GM18907 (cell line): Measurements from ENCODE around the gene FUT7.
A peak's percentile ranks its signal among the peaks of the same experiment; 100 is the strongest.
"Not testable (repeated sequence)": the region's sequence is repeated elsewhere in the genome, so short reads cannot be mapped to it uniquely, and the experiment has no call there.

Source experiments
- ATAC-seq: cut with Tn5 transposase; IDR thresholded peaks from one replicate; pipeline ENCODE4 v1.9.1; 2021; ENCODE audit warnings: mild to moderate bottlenecking, moderate library complexity; ENCODE audit not compliant: unreplicated experiment

The FUT7 gene

DNA sequence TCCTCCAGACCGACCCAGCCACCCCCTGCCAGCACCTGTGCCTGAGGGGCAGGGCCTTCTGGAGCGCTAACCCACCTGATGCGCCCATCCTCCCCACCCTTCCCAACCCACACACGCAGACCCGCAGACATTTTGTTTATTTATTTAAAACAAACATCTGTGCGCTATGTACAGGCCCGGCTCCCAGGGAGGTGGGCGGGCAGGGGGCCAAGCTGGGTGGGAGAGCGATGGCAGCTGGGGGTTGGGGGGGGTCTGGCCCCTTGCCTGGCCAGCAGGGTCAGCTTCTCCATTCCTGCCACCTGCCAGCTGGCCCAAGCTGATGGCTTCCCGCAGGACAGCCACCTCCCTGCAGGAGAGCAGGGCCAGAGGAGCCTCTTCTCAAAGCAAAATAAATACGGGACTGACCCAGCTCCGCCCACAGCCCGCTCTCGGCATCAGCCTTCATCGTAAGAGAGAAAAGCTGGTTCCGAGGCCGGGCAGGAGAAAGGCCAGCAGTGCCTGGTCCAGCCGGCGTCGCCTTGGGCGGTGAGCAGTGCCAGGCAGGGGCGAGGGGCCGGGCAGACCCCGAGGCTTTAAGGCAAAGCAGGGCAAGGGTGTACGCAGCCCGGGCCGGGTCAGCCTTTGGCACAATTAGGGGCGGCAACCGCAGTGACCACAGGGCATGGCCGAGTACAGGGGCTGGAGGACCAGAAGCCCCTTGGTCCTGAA lies 24.6 kb downstream of the FUT7 start:
- no peak for ATAC-seq

DNA sequence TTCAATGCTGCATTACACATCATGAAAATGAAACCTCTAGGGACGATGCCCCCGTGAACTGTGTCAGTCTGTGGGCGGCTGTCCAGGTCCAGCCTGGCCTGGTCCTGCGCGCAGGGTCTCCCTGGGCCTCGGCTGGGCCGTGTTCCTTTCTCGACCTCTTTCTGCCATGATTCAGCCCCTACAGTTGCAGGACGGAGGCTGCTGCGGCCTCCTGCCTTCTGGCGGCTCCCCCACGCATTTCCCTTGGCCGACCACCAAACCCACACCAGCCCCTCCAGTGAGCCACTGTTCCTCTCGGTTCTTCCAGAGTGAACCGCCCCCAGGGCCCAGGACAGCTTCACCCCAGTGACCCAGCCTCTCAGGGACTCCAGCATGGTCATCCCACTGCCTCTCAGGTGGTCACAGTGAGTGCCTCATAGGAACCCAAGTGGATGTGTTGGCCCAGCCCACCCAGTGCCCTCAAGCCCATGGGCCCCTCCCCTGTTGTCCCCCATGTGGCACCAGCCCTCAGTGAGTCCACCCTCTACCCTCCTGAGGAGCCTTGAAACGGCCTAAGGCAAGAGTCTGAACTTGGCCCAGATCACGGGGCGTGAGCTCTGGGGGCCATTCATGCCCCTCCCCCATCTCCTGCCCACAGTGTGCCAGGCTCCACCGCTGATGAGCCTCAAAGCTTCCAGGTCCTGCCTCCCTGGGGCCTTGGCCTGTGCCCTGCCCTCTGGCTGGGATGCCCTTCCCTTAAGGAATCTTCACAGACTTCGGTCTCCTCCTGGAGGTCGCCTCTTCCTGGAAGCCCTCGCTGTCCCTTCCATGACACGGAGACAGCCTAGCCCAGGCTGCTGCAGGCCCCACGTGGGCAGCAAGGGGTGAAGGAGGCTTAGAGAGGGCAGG lies 25.5 kb downstream of the FUT7 start:
- no peak for ATAC-seq

DNA sequence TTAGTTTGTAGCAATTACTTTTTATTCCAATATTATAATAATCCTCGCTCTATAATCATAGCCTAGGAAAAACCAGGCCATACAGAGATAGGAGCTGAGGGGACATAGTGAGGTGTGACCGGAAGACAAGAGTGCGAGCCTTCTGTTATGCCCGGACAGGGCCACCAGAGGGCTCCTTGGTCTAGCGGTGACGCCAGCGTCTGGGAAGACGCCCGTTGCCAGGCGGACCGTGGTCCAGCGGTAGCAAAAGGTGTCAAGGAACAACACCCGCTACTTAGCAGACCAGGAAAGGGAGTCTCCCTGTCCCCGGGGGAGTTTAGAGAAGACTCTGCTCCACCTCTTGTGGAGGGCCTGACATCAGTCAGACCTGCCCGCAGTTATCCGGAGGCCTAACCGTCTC lies 27.6 kb downstream of the FUT7 start:
- not testable (repeated sequence) for ATAC-seq

DNA sequence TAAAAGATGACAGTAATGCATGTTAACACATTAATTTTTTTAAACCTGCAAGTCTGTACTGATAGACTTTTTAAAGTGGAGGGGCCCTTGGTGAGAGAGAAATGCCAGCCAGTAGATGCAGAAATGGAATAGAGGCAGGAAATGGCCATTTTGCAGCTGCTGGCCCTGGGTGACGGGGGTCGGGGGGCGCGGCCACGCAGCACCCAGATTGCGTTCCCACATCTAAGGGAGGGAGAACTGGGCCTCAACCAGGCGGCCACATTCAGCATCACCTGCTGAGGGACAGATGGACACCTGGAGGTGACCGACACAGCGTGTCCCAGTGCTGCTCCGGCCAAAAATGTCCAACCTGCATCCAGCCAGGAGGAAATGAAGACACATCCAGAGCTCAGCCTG lies 29.2 kb downstream of the FUT7 start:
- no peak for ATAC-seq

DNA sequence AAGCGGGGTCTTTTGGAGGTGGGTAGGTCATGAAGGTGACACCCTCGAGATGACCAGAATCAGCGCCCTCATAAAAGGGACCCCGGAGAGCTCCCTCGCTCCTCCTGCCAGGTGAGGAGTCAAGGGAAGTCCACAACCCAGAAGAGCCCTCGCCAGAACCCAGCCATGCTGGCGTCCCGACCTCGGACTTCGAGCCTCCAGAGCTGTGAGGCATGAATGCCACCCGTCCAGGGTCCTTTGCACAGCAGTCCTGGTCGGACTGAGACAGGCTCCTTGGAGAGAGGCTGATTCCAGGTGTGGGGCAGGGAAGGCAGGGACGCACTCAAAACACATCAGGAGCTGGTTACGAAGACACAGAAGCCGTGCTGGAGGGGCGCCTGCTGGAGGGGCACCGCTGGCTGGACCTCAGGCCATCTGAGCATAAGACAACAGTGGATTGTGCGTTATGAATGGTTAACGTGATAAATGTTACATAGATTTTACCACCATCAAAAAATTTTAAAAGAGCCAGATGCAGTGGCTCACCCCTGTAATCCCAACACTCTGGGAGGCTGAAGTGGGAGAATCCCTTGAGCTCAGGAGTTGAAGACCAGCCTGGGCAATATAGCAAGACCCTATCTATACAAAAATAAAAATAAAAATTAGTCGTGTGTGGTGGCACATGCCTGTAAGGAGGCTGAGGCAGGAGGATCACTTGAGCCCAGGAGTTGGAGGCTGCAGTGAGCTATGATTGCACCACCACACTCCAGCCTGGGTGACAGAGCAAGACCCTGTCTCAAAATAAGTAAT lies 29.8 kb downstream of the FUT7 start:
- no peak for ATAC-seq

DNA sequence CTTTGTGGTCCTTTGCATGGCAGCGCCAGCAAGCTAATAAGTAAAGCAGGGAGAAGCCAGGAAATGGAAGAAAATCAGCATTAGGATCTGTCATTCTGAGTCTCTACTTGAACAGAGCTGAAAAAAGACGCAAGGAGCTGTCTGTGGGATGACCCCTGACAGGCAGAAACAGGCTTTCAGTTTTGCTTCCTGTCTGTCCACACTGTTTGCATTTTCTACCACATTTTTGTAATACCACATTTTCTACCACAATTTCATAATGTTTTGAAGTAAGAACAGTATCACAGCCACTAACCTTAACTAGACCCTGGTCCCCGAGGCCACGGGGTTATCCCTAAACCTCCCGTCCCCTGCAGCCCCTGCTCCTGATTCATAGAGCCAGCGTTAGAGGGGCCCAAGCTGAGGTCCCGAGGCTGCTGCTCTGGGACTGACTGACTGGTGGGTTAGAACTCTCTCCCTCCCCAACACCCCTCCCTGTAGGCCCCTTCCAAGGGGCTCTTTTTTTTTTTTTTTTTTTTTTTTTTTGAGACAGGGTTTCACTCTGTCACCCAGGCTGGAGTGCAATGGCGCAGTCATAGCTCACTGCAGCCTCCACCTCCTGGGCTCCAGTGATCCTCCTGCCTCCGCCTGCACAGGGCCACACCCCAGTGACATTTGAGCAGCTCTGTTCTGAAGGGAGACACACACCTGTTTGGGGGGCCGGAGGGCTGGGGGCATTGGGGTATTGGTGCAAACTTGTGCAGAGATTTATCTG lies 31.5 kb downstream of the FUT7 start:
- ATAC-seq: peak; percentile 65

DNA sequence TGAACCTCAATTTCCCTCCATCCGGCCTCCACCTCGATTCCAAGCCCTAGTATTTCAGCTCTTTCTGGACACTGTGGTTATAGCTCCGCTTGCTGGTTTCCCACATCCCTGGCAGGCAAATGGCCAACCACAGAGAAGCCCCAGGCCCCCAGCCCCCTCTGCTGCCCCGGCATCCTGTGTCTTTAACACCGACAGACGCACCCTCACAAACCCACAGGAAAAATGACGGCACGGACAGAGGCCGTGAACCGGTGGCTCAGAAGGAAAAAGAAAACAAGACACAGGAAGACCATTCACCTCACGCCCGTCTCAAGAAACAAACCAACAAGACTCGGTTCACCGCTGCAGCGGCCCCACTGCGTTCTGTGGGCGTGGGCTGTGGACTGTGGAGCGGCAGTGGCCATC lies 34.1 kb downstream of the FUT7 start:
- no peak for ATAC-seq

DNA sequence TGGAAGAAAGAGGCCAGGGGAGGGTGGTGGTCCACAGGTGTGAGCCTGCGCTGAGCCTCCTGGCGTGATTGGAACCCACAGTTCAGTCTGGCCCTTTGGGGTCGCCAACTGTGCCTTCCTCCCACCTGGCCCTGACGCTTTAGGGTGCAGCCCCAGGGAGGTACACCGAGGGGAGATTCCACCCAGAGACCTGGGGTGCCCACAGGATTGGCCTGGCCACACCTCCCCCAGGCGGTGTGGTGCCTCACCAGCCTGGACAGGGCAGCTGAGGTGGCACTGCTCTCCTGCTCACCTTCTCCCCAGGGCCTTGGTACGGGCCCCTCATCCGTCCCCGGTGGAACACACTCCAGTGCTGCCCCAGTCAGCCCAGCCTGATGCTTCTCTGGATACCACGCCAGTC lies 34.5 kb downstream of the FUT7 start:
- no peak for ATAC-seq

DNA sequence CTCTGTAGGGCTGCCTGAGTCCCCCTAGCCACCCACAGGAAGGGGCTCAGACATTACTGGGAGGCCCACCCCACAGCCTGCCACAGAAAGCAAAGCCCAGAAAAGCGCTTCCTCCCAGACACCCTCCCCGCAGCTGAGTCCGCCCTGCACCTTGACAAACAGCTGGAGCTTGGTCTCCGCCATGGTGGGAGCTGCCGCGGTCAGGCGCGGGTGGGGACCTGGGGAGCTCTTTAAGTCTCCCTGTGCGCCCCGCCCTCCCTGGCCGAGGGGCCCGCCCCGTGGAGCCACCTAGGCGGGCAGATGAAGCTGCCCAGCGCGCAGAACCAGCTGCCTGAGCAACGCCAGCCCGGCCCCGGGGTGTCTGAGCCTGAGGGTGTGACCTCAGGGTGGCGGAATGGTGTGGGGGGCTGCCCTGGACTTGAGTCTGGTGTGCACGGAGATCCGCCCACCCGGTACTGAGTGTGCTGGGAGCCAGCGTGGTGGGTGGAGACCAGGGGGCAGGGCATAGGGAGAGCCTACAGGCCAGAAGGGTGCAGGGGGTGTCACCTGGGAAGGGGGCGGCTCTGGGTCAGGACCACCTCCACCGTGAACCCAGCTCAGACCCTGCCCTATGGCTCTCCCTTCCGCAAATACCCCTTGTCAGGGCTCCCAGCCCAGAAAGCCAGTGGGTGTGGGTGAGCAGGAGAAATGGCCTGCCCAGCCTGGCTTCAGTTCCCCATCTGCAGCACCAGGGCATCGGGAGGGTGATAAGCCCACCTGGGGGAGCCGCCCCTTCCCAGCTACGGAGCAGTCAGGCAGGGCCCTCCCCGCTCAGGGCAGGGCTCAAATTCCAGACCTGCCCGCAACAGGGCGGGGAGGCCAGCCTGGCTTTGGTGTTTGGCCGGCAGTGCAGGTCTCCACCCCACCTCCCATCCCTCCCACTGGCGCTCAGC lies 35.3 kb downstream of the FUT7 start, which contains the start of gene CLIC3:
Gene CLIC3 (minus strand): TSS at position 208 of the 932 bp plus-strand sequence. CDS start 25 bp downstream, at position 183.
- no peak for ATAC-seq

DNA sequence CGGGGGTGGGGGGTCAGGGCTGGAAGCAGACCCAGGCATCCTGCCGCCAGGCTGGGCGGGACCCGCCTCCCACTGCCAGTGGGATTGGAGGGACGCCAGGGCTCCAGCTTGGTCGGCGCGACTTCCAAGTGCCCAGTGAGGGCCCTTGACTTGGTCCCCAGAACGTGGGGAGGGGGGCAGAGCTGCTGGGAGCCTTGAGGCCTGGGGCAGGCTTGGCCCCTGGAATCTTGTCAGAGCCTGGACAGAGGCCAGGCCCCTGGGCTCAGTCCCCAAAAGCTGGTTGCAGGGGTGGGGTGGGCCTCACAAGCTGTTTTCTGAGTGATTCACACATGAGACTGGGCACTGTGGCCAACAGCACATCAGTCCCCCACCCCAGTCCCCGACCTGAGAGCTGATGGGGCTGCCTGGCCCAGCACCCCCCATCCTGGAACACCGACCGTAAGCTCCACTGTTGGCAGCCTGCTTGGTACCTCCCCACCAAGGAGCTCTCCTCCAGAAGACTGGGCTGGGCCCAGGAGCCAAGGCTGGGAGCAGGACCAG lies 36.0 kb downstream of the FUT7 start:
- no peak for ATAC-seq

DNA sequence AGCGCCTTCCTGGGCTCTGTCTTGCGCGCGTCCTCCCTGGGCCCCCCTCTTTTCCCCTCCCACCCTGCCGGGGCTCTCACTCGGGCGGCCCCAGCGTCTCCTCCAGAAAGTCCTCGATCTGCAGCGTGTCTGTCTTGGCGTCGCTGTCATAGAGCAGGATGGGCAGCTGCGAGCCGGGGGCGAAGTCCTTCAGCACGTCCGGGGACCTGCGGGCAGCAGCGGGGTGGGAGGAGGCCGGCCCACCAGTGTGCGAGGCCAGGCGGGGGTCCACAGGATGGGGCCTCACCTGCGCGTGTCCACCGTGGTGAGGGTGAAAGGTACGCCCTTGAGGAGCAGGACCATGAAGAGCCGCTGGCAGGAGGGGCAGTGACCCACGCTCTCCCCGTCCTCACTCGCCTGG lies 36.5 kb downstream of the FUT7 start:
- no peak for ATAC-seq

DNA sequence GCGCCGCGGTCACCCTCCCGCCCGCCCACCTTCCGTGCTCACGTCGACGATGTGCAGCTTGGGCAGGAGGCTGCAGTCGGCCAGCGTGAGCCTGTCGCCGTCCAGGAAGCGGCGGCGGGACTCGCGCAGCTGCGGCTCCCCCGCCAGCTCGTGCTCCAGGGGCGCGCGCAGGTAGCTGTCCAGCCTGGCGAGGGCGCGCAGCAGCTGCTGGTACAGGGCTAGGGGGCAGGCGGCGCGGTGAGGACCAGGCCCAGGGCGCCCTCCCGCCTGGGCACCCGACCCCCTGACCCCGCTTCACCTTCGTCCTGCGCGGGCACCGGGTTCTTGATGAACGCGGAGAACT lies 37.0 kb downstream of the FUT7 start:
- ATAC-seq: no peak

DNA sequence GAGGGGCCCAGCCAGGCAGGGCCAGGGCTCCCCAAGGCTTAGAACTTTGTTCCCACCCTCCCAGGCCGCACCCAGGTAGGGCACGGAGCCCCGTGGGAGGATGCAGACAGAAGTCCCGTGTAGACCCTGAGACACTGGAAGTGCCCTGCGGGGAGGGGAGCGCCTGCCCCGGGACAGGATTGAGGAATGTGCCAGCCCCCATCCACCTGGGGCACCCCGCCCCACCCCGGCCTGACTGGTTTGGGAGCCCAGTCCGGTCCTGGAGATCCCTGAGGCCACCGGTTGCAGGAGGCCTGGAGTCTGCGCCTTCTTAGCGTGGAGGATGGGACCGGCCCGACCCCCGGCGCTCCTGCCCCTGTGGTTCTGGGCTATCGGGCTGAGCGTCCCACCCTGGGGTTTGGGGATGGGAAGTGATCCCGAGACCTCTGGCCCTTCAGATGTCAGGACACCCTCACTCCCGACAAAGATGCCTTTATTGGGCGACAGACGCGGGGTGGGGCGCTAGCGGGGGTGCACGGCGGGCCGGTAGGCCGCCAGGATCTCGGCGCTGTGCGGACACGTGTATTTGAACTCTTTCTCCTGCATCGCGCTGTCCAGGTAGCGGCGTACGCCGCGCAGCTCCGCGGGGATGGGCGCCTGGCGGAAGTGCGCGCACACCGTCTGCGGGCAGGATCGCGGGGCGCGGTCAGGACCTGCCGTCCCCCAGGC lies 37.6 kb downstream of the FUT7 start:
- ATAC-seq: no peak

DNA sequence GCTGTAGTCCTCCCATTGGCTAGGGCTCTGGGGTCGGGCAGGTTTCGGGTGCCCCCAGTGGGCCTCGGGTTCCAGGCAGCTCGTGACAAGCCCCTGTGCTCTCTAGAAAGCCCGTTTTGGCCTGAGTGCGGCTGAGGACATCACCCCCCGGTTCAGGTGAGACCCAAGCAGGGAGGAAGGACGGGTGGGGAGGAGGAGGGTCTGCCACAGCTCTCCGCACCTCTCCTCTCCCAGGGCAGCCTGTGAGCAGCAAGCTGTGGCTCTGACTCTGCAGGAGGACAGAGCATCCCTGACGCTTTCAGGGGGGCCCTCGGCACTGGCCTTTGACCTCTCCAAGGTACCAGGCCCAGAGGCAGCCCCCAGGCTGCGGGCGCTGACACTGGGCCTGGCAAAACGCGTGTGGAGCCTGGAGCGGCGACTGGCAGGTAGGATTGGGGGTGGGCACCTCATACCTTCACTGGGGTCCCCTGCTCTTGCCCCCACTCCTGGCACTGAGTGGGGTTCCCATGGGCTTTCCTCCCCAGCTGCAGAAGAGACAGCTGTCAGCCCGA lies 39.0 kb downstream of the FUT7 start:
- ATAC-seq: peak; percentile 4

DNA sequence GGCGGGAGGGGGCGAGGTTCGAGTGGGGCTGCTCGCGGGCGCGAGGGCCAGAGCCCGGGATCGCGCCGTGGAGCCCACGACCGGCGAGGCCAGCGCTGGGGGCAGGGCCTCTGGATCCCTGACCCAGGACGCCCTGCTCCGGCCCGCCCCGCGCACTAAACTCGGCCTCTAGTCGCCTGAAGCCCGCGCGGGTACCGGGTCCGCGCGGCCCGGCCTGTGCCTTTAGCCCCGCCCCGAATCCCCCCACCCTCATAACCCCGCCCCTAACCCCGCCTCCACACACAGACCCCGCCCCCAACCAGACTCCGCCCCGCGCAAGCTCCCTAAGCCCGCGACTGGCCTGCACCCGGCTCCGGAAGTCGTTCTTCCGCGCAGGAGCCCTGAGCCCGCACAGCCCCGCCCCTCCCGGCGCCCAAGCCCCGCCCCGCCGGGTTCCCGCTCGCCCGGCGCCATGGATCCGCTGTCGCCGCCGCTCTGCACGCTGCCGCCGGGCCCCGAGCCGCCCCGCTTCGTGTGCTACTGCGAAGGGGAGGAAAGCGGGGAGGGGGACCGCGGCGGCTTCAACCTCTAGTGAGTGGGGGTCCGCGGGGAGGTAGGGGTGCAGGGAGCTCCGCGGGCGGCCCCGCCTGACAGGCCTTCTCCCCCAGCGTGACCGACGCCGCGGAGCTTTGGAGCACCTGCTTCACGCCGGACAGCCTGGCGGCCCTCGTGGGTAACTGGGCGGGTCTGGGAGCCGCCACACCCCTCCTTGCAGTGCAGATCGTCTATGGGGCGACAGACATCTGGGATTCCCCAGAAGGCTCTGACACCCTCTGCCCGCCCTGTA lies 39.7 kb downstream of the FUT7 start, which contains the start of gene PAXX:
Gene PAXX (plus strand): TSS at position 430 of the 826 bp plus-strand sequence. CDS start 22 bp downstream, at position 452.
- ATAC-seq: peak; percentile 75

DNA sequence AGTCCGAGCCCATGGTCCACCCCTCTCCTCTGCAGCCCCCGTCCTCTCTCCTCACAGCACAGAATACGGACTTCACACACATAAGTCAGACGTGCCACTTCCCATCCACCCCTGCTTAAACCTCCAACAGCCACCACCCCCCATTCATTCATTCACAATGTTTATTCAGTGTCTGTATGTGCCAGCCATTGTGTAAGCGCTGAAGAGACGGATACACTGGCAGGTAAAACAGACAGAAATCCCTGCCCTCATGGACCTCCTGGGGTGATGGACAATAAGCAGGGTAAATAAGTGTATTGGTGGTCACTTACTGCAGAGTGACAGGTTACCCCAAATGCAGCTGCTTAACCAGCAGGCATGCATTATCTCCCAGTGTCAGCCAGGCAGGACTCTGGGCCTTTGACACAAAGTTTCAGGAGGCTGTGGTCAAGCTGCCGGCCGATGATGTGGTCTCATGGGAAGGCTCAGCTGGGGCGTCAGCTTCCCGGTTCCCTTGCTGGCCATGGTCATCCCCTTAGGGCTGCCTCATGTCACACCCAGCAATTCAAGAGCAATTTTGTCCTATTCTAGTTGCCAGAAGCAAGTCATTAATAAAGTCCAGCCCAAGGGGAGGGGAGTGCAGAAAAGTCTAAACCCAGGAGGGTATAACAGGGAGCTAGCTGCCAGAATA lies 41.5 kb downstream of the FUT7 start:
- ATAC-seq: no peak

DNA sequence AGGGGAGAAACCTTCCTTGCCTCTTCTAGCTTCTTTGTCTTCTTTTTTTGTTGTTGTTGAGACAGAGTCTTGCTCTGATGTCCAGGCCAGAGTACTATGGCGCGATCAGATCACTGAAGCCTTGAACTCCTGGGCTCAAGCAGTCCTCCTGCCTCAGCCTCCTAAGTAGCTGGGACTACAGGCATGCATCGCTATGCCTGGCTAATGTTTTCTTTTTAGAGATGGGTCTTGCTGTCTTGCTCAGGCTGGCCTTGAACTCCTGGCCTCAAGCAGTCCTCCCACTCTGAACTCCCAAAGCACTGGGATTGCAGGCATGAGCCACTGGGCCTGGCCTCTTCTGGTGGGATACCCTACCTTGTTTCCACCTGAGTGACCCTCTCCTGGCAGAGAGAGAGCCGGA lies 43.0 kb downstream of the FUT7 start:
- no peak for ATAC-seq
